ENCODE data around the gene MALRD1. TPM values are rescaled to one million over a fixed set of nuclear protein-coding genes. Genes with fewer than 3 reads are reported as not detected.

Gene MALRD1
- not detected in 2 replicates for total RNA-seq (2014; rRNA removed; shearing (Covaris generic))
- polyA plus RNA-seq (2014; cell fraction: nucleus; rRNA removed) = not detected in 2 replicates

- no peak for DNase-seq (ENCODE audit: extremely low read depth, low read depth)
Measured at GRCh38 chr10:19048489-19048888, at the start of gene MALRD1. Gene MALRD1, plus strand, starts transcription at chr10:19048801. Its CDS starts 138 bp downstream, at chr10:19048939.

DNA sequence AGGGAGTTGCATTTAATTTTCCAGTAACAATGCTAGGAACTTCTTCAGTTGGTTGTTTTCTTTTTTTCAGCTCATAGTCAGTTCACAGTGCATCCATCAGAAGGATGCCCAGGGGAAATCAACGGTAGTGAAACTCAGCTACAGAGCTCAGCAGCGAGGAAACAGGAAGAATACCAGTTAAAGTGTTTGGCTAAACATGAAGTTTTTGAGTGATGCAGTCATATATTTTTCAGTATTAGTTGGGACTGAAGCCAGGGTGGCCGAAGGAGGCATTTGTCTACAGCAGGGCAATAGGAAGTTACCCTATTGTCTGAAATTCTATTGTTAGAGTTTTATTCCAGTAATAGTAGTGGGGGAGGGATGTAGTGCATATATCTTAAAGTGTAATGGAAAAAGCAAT, 45.3 kb upstream of the MALRD1 start:
- no peak for DNase-seq (ENCODE audit: extremely low read depth, low read depth)

DNA sequence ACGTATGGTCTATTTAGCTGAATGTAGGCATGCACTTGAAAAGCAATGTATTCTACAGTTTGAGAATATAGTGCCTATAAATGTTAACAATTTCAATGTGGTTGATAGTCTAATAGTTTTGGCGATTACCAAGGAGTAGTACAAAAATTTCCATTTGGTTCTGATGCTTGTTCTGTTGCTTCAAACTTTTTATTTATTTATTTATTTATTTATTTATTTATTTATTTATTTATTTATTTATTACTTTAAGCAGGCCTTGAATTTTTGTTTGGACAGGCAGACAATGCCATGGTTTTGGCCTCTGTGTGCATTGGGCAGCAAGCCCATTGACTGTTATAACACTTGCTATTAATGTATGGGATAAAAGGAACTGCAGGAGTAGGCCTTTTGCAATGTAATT, 36.5 kb upstream of the MALRD1 start:
- no peak for DNase-seq (ENCODE audit: extremely low read depth, low read depth)

DNA sequence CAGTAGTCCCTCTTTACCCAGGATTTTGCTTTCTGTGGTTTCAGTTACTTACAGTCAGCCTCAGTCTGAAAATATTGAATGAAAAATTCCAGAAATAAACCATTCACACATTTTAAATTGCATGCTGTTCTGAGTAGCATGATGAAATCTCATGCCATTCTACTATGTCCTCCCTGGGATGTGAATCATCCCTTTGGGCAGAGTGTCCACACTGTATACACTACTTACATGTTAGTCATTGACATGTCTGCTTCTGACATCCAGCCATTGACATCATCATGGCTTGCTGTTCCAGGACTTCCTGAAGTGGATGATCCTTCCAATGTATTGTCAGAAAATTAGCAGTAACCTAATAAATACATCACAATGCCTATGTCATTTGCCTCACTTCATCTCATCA, 34.6 kb upstream of the MALRD1 start:
- DNase-seq (ENCODE audit: extremely low read depth, low read depth) = peak; percentile 50

DNA sequence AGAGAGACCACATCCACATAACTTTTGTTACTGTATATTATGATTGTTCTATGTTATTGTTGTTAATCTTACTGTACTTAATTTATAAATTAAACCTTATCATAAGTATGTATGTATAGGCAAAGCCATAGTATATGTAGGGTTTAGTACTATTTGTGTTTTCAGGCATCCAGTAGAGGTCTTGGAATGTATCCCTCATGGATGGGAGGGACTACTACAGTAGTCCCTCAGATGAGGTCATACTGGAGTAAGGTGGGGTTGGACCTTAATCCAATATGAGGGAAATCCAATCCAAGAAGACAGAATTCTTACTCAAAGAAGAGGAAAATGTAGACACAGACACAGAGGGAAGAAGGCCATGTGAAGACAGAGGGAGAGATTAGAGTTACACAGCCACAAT, 34.1 kb upstream of the MALRD1 start:
- no peak for DNase-seq (ENCODE audit: extremely low read depth, low read depth)

DNA sequence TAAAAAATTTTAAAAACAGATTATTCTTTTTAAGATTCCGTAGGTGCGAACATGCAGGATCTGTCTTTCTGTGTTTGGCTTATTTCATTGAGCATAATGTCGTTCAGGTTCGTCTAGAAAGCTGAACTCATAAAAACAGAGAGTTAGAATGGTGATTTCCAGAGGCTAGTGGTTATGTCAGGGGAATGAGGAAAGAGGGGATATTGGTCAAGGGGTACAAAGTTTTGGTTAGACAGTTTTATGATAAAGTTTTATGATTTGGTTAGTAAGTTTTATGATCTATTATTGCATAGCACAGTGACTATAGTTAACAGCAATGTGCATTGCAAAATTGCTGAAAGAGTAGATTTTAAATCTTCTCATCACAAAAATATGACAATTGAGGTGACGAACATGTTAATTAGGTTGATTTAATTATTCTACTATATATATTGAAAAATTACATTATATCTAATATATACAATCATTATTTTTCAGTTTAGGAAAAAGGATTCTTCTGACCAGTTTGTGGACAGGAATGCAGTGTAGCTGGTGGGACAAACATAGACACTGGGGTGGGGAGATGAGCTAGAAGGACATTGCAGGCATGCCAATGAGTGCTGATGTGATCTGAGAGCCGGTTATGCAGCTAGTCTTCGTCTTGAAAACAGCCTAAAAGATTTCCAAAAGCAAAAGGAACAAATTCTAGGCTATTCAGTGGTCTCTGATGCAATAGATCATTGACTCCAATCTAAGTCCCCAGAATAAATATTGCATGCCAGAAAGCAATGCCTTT, 31.3 kb upstream of the MALRD1 start:
- no peak for DNase-seq (ENCODE audit: extremely low read depth, low read depth)

- no peak for DNase-seq (ENCODE audit: extremely low read depth, low read depth)
Measured at GRCh38 chr10:19021162-19021561, 27.4 kb upstream of the MALRD1 start.

GRCh38 chr10:19024611-19025010, 24.0 kb upstream of the MALRD1 start:
- no peak for DNase-seq (ENCODE audit: extremely low read depth, low read depth)

- peak; percentile 6 for DNase-seq (ENCODE audit: extremely low read depth, low read depth)
Measured at GRCh38 chr10:19031763-19032162, 16.8 kb upstream of the MALRD1 start.

DNA sequence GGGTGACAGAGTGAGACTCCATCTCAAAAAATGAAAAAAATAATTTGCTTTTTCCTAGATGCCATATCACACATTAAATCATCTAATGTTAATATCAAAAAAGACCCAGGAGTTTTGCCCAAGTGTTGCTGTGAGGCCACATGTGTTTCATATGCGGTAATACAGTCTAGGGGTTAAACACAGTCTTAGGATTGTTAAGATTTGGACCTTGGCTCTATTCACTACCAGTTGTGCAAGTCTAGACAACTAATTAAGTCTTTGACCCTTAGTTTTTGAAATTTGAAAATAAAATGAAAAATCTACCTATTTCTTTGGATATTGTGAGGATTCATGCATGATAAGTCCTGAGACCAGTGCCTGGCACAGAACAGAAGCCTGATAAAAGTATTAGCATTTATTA, 14.9 kb upstream of the MALRD1 start:
- no peak for DNase-seq (ENCODE audit: extremely low read depth, low read depth)

GRCh38 chr10:19041171-19041570, 7.4 kb upstream of the MALRD1 start:
- DNase-seq (ENCODE audit: extremely low read depth, low read depth) = no peak

- DNase-seq (ENCODE audit: extremely low read depth, low read depth) = no peak
Measured at GRCh38 chr10:19043431-19043830, 5.2 kb upstream of the MALRD1 start.

GRCh38 chr10:19046679-19047078, 1.9 kb upstream of the MALRD1 start:
- no peak for DNase-seq (ENCODE audit: extremely low read depth, low read depth)

DNA sequence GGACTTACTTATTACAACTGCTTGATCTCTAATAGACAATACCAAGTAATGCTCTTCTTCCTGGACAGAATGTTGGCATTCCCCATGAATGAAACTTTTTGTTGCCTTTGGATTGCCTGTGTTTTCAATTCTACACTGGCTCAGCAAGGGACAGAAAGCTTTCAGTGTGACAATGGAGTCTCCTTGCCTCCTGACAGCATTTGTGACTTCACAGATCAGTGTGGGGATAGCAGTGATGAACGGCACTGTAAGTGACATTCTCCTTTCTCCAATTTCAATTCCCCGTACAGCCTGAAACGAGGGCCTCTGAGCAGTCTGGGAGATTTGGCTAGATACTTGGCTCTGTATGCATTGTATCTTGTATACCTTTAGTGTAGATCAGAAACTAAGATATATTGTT, 290 bp downstream of the MALRD1 start:
- no peak for DNase-seq (ENCODE audit: extremely low read depth, low read depth)

DNA sequence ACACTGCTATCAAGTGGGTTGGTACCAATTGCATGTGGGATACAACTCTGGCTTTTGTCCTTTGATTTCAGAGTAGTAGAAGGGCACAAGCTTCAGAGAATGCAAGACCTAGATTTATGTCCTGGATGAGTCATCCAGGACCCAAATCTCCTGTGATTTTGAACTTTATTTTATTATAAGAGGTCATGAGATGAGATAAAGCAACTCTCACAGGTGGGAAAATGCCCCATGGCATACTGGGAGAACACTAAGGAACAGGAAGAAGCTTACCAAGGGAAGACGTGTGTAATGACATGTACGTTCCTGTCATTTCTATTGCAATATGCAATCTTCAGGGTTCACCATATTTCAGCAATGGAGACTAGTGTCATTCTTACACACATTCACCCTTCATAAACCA, 966 bp downstream of the MALRD1 start:
- no peak for DNase-seq (ENCODE audit: extremely low read depth, low read depth)

GRCh38 chr10:19054289-19054835, 5.8 kb downstream of the MALRD1 start:
- DNase-seq (ENCODE audit: extremely low read depth, low read depth) = no peak

DNA sequence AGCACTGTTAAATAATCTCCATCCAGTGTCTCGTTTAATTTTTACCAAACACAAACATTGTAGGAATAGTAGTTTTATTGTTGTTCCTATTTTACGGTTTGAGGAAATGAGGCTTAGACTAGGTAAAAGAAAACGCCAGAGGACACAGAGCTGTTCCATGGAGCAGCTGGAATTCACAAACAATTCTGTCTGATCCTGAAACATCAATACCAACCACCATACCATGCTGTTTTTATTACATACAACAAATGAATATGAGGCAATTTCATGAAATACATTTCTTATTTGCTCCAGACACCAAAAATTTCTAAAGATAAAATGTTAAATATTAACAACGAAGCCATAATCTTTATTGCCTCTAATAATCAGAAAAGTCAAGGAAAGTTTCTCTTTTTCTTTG, 9.4 kb downstream of the MALRD1 start:
- no peak for DNase-seq (ENCODE audit: extremely low read depth, low read depth)

DNA sequence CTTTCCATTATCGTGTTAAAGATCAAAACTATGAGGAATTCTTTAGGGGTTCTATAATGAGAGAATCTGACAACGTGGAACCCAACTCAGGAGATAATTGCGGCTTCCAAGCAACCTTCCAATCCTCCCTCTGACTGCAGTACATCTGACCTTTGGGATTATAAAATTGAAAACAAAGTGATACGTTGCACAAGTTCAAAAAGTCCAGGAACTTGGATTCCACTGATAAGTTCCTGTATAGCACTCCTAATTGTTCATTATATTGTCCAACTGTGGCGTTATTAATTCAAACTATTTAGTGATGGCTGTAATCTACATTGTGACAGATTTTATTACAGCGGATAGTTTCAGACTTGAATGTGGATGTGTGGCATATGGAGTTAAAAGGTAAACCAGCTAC, 15.4 kb downstream of the MALRD1 start:
- no peak for DNase-seq (ENCODE audit: extremely low read depth, low read depth)

GRCh38 chr10:19071946-19072345, 23.3 kb downstream of the MALRD1 start:
- no peak for DNase-seq (ENCODE audit: extremely low read depth, low read depth)

DNA sequence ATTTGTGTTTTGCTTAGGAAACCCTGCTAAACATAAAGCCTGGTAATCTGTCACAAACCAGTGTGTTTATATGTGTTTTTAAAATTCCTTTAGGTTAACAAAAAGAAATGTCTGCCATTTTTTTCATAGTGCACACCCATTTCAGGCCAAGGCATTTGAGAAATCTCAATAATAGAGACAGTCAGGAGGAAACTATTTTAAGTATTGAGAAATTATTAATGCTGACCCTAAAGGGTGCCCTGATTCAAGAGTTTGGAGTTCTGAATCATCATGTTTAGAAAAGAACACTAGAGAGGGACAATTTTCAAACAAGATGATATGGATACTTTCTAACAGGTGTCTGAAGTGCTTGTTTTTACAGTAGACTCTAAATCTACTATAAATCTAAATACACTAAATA, 28.7 kb downstream of the MALRD1 start:
- DNase-seq (ENCODE audit: extremely low read depth, low read depth) = no peak

DNA sequence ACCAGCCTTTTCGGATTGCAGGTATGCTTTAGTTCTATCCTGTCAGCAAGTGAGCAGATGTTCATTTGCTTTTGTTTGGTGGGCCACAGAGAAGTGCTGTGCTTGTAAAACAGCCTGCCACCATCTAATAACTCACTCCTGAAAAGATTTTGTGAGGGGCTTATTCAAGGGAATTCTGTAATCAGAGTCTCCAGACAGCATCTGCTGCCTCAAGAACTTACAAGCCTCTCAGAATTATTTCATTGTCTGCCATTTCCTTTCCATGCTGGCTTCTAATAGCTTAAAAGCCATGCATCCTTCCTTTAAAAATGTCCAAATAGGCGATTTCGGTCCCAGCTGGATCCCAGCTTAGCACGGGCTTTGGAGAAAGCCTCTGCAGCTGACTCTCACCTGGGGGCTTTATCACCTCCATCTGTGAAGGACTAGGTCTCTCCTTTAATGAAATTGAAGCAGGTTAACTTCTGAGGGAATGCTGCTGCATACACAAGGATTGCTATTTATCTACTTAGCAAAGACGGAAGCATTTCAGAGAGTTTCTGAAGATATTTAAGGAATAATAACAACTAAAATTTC, 48.0 kb downstream of the MALRD1 start:
- no peak for DNase-seq (ENCODE audit: extremely low read depth, low read depth)

DNA sequence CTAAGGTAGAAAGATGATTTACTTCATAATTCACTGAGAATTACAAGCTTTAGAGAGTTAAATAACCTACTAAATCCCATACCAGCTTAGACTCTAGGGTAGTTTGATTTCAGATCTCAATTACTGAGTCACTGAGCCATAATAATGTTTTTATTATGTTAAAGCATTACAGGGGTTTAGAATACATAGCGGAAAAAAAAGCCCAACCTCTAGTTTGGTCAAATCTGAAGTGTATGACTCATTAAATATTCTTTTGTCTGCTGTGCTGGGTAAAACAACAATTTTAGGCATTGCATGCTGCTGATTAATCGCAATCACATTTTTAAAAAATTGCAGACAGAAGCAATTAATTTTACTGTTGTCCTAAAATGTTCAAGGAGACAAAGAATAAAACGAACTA, 48.5 kb downstream of the MALRD1 start:
- DNase-seq (ENCODE audit: extremely low read depth, low read depth) = no peak

All from NCI-H460 (cell line).